PC-3 (cell line): ENCODE results near the gene TRIM26. TPM values are rescaled to one million over a fixed set of nuclear protein-coding genes. Genes with fewer than 3 reads are reported as not detected.

Source experiments
- ATAC-seq: fragments of 200-7000 bp; cut with Tn5 transposase; 2 replicates; pipeline ENCODE4 v1.9.1; 2020; ENCODE audit warnings: mild to moderate bottlenecking, moderate library complexity
- BruUV-seq: library from RNA; stranded (reverse); fragments of 400-500 nt; replicated peaks from 2 replicates; lab custom pipeline; 2021; lab: Mats Ljungman, UMichigan
- CTCF ChIA-PET: fragments of 300-600 bp; sonication (Branson Sonifier 250); formaldehyde crosslinking; loops from one replicate; lab custom pipeline; 2022; ENCODE audit warnings: antibody characterized with exemption; lab: Charles Lee
- POLR2A ChIA-PET: fragments of 300-600 bp; sonication (Branson Sonifier 250); formaldehyde crosslinking; loops from one replicate; lab custom pipeline; 2022; ENCODE audit warnings: antibody characterized with exemption; ENCODE audit not compliant: unreplicated experiment; lab: Charles Lee
- DNase-seq: peaks from one replicate; pipeline ENCODE4 v3.0.0-alpha.2; 2015
- H2AFZ ChIP-seq: fragments of 300-600 bp; sonication (generic); 2 replicates; pipeline ENCODE4 v1.6.0; 2016; ENCODE audit warnings: antibody characterized with exemption, low read length
- H3F3A ChIP-seq: fragments of 300-600 bp; sonication (generic); one replicate; pipeline ENCODE4 v1.6.0; 2017; ENCODE audit warnings: antibody characterized with exemption, low read length, control low read depth, mild to moderate bottlenecking; ENCODE audit not compliant: unreplicated experiment
- H3K27ac ChIP-seq: fragments of 300-600 bp; sonication (generic); 2 replicates; pipeline ENCODE4 v1.5.1; 2016; ENCODE audit warnings: mild to moderate bottlenecking, low read length
- H3K27me3 ChIP-seq: fragments of 300-600 bp; sonication (generic); 2 replicates; pipeline ENCODE4 v1.6.1; 2016; ENCODE audit warnings: low read length, mixed read lengths
- H3K36me3 ChIP-seq: fragments of 300-600 bp; sonication (generic); 2 replicates; pipeline ENCODE4 v1.6.1; 2016; ENCODE audit warnings: low read depth, mixed run types, low read length, mixed read lengths
- H3K4me1 ChIP-seq: fragments of 300-600 bp; sonication (generic); 2 replicates; pipeline ENCODE4 v1.5.1; 2016; ENCODE audit warnings: low read length; ENCODE audit not compliant: insufficient read depth
- H3K4me2 ChIP-seq: fragments of 300-600 bp; sonication (generic); 2 replicates; pipeline ENCODE4 v1.6.0; 2016; ENCODE audit warnings: low read length
- H3K4me3 ChIP-seq: fragments of 300-600 bp; sonication (generic); 2 replicates; pipeline ENCODE4 v1.5.1; 2016; ENCODE audit warnings: mild to moderate bottlenecking, low read length, mixed read lengths
- H3K79me2 ChIP-seq: fragments of 300-600 bp; sonication (generic); 2 replicates; pipeline ENCODE4 v1.6.1; 2017; ENCODE audit warnings: low read length, mixed read lengths
- H3K9ac ChIP-seq: fragments of 300-600 bp; sonication (generic); 2 replicates; pipeline ENCODE4 v1.6.0; 2016; ENCODE audit warnings: mild to moderate bottlenecking, low read length
- H3K9me2 ChIP-seq: fragments of 300-600 bp; sonication (generic); replicated peaks from 2 replicates; pipeline ENCODE4 v1.6.1; 2016; ENCODE audit warnings: mixed run types, low read length, mixed read lengths
- H3K9me3 ChIP-seq: fragments of 300-600 bp; sonication (generic); 2 replicates; pipeline ENCODE4 v1.6.1; 2016; ENCODE audit warnings: low read length, mixed read lengths
- H4K20me1 ChIP-seq: fragments of 300-600 bp; sonication (generic); 2 replicates; pipeline ENCODE4 v1.6.1; 2016; ENCODE audit warnings: low read length, mixed read lengths
- CTCF ChIP-seq: fragments of 300-600 bp; sonication (generic); conservative IDR thresholded peaks from 2 replicates; pipeline ENCODE4 v1.5.1; 2017; ENCODE audit warnings: antibody characterized with exemption, low read depth, mild to moderate bottlenecking, low read length
- EZH2 ChIP-seq: fragments of 300-600 bp; sonication (generic); IDR thresholded peaks from one replicate; pipeline ENCODE4 v1.6.1; 2017; ENCODE audit warnings: antibody characterized with exemption, mild to moderate bottlenecking, low read length; ENCODE audit not compliant: unreplicated experiment
- EZH2phosphoT487 ChIP-seq: fragments of 300-600 bp; sonication (generic); IDR thresholded peaks from 2 replicates; pipeline ENCODE4 v1.6.1; 2018; ENCODE audit warnings: mild to moderate bottlenecking, antibody characterized with exemption, low read length, borderline replicate concordance
- intact Hi-C: fragments of 100-400 bp; cut with micrococcal nuclease; formaldehyde crosslinking; loops from 2 replicates; pipeline ENCODE4 v1.9.0; 2023
- total RNA-seq: library from RNA; depleted of rRNA; stranded (reverse); fragments of >200 nt; gene quantifications from 2 replicates; pipeline ENCODE4 v1.2.3, GENCODE V29; 2014

TRIM26 gene
- total RNA-seq, 1 experiment from 2014 or later, result 48.1 TPM

GRCh38 chr6:30152910-30153610 is 60.1 kb downstream of the TRIM26 start:
- intact Hi-C loops, result no loop called here
- Histone ChIP-seq H3K9ac (no peak overlapping the region), H3K79me2 (no peaks in the 10 kb centered on the region), H3K4me1 (peaks cover 32% of the 10 kb centered on the region), H3K4me2 (no peak overlapping the region), H3K27me3 (no peaks in the 10 kb centered on the region), H3K27ac (no peak overlapping the region), H3K9me3 (no peaks in the 10 kb centered on the region), H2AFZ (no peak overlapping the region), H3F3A (peaks cover 5% of the 10 kb centered on the region), H3K4me3 (no peak overlapping the region), H3K9me2 (no peaks in the 10 kb centered on the region), H3K36me3 (no peaks in the 10 kb centered on the region), H4K20me1 (no peaks in the 10 kb centered on the region)
- no peak for ATAC-seq
- DNase-seq, result no peak
- BruUV-seq, result no TSS peak
- TF ChIP-seq CTCF (no peak), EZH2 (no peak), EZH2phosphoT487 (no peak)
- ChIA-PET CTCF (no interaction called here), POLR2A (no interaction called here)

GRCh38 chr6:30152016-30152673 is 61.1 kb downstream of the TRIM26 start:
- POLR2A ChIA-PET, result no interaction called here
- BruUV-seq, result no TSS peak
- Histone ChIP-seq H4K20me1 (no peaks in the 10 kb centered on the region), H3K27ac (no peak overlapping the region), H3K79me2 (no peaks in the 10 kb centered on the region), H3K27me3 (no peaks in the 10 kb centered on the region), H3K4me1 (peaks cover 32% of the 10 kb centered on the region), H3K36me3 (no peaks in the 10 kb centered on the region), H2AFZ (no peak overlapping the region), H3K4me3 (no peak overlapping the region), H3K4me2 (no peak overlapping the region), H3F3A (peaks cover 5% of the 10 kb centered on the region), H3K9ac (no peak overlapping the region), H3K9me3 (no peaks in the 10 kb centered on the region), H3K9me2 (no peaks in the 10 kb centered on the region)
- CTCF ChIA-PET, result no interaction called here
- intact Hi-C loops, result no loop called here
- no peak for TF ChIP-seq EZH2
- no peak for TF ChIP-seq CTCF
- no peak for TF ChIP-seq EZH2phosphoT487
- peak; percentile 30 for DNase-seq
- no peak for ATAC-seq

- CTCF ChIA-PET, result no interaction called here
- no TSS peak for BruUV-seq
- Histone ChIP-seq H3K79me2 (no peaks in the 10 kb centered on the region), H3K4me3 (no peak overlapping the region), H3K27ac (no peak overlapping the region), H3K9me3 (no peaks in the 10 kb centered on the region), H3K4me2 (no peak overlapping the region), H3K9ac (no peak overlapping the region), H4K20me1 (no peaks in the 10 kb centered on the region), H3K9me2 (no peaks in the 10 kb centered on the region), H3K27me3 (no peaks in the 10 kb centered on the region), H3K36me3 (no peaks in the 10 kb centered on the region), H3F3A (peaks cover 5% of the 10 kb centered on the region), H2AFZ (no peak overlapping the region), H3K4me1 (peaks cover 27% of the 10 kb centered on the region)
- ATAC-seq (no peak), DNase-seq (no peak)
- TF ChIP-seq CTCF (no peak), EZH2phosphoT487 (no peak), EZH2 (no peak)
- intact Hi-C loops, result no loop called here
- POLR2A ChIA-PET, result no interaction called here
Observed at GRCh38 chr6:30151580-30151979, 61.6 kb downstream of the TRIM26 start.
